IMR-90 (cell line): ENCODE results near the gene CDKN2D. TPM values are rescaled to one million over a fixed set of nuclear protein-coding genes. Genes with fewer than 3 reads are reported as not detected.

Source experiments
- ATAC-seq: fragments of 200-7000 bp; cut with Tn5 transposase; 2 replicates; pipeline ENCODE4 v1.9.1; 2020; ENCODE audit warnings: low read depth, mild to moderate bottlenecking, moderate library complexity
- BruUV-seq: library from RNA; stranded (reverse); fragments of 400-500 nt; replicated peaks from 2 replicates; lab custom pipeline; 2021; lab: Mats Ljungman, UMichigan
- CTCF ChIA-PET: fragments of 300-600 bp; formaldehyde crosslinking; extraction: SDS; loops from one replicate; lab custom pipeline; 2021; ENCODE audit warnings: antibody characterized with exemption; lab: Yijun Ruan, JAX
- POLR2A ChIA-PET: fragments of 300-600 bp; sonication (Branson Sonifier 250); formaldehyde crosslinking; loops from one replicate; lab custom pipeline; 2022; ENCODE audit warnings: antibody characterized with exemption; ENCODE audit not compliant: unreplicated experiment; lab: Charles Lee
- DNase-seq: peaks from one replicate; pipeline ENCODE4 v3.0.0; 2013
- H2AFZ ChIP-seq: replicated peaks from 2 replicates; pipeline ENCODE3; 2013; ENCODE audit warnings: low read length, mild to moderate bottlenecking; ENCODE audit not compliant: poor library complexity
- H2AK5ac ChIP-seq: 2 replicates; pipeline ENCODE4 v1.6.1; 2013; ENCODE audit warnings: low read depth, low read length, inconsistent platforms
- H2AK9ac ChIP-seq: replicated peaks from 2 replicates; pipeline ENCODE3; 2013; ENCODE audit warnings: mild to moderate bottlenecking, low read depth, low read length, moderate library complexity; ENCODE audit not compliant: poor library complexity
- H2BK120ac ChIP-seq: 2 replicates; pipeline ENCODE4 v1.6.1; 2013; ENCODE audit warnings: low read depth, low read length, inconsistent platforms
- H2BK15ac ChIP-seq: 3 replicates; pipeline ENCODE4 v1.6.1; 2013; ENCODE audit warnings: low read depth, low read length, inconsistent platforms
- H2BK20ac ChIP-seq: 2 replicates; pipeline ENCODE4 v1.6.1; 2013; ENCODE audit warnings: low read depth, mild to moderate bottlenecking, inconsistent platforms, low read length, moderate library complexity
- H2BK5ac ChIP-seq: 2 replicates; pipeline ENCODE4 v1.6.1; 2013; ENCODE audit warnings: mild to moderate bottlenecking, low read depth, low read length, inconsistent platforms; ENCODE audit not compliant: poor library complexity, severe bottlenecking
- H3K14ac ChIP-seq: replicated peaks from 2 replicates; pipeline ENCODE4 v1.6.1; 2013; ENCODE audit warnings: low read depth, low read length, inconsistent platforms
- H3K18ac ChIP-seq: 2 replicates; pipeline ENCODE4 v1.6.1; 2013; ENCODE audit warnings: low read depth, low read length, control low read depth
- H3K23ac ChIP-seq: 2 replicates; pipeline ENCODE4 v1.6.1; 2013; ENCODE audit warnings: low read depth, low read length, inconsistent platforms
- H3K27ac ChIP-seq: 2 replicates; pipeline ENCODE4 v1.5.1; 2013; ENCODE audit warnings: mild to moderate bottlenecking, control low read depth, low read length; ENCODE audit not compliant: insufficient read depth
- H3K27me3 ChIP-seq: 2 replicates; pipeline ENCODE4 v1.6.1; 2013; ENCODE audit warnings: low read length; ENCODE audit not compliant: control insufficient read depth, insufficient read depth
- H3K36me3 ChIP-seq: 2 replicates; pipeline ENCODE4 v1.6.1; 2013; ENCODE audit warnings: low read length, mixed read lengths; ENCODE audit not compliant: control insufficient read depth, insufficient read depth
- H3K4ac ChIP-seq: 2 replicates; pipeline ENCODE4 v1.6.1; 2013; ENCODE audit warnings: low read depth, low read length, inconsistent platforms
- H3K4me1 ChIP-seq: 2 replicates; pipeline ENCODE4 v1.6.1; 2013; ENCODE audit warnings: low read length, mixed read lengths; ENCODE audit not compliant: control insufficient read depth, insufficient read depth
- H3K4me2 ChIP-seq: 2 replicates; pipeline ENCODE4 v1.6.1; 2013; ENCODE audit warnings: low read depth, mild to moderate bottlenecking, control low read depth, low read length, moderate library complexity
- H3K4me3 ChIP-seq: 2 replicates; pipeline ENCODE4 v1.5.1; 2013; ENCODE audit warnings: low read depth, mild to moderate bottlenecking, control low read depth, low read length, moderate library complexity; ENCODE audit not compliant: insufficient read depth
- H3K56ac ChIP-seq: 2 replicates; pipeline ENCODE4 v1.6.1; 2013; ENCODE audit warnings: low read length, inconsistent platforms; ENCODE audit not compliant: insufficient read depth; ENCODE audit errors: extremely low read depth
- H3K79me1 ChIP-seq, 2 experiments: 2 replicates each; pipeline ENCODE4 v1.6.1; 2013; ENCODE audit warnings: low read length in 2 of 2, inconsistent platforms in 1 of 2, low read depth in 1 of 2
- H3K9ac ChIP-seq: 2 replicates; pipeline ENCODE4 v1.6.1; 2013; ENCODE audit warnings: low read depth, low read length, control low read depth
- H3K9me1 ChIP-seq: 2 replicates; pipeline ENCODE4 v1.6.1; 2013; ENCODE audit warnings: low read length, inconsistent platforms; ENCODE audit not compliant: insufficient read depth
- H3K9me3 ChIP-seq: 2 replicates; pipeline ENCODE4 v1.6.1; 2013; ENCODE audit warnings: low read length; ENCODE audit not compliant: control insufficient read depth, insufficient read depth
- H4K20me1 ChIP-seq: 2 replicates; pipeline ENCODE4 v1.6.1; 2013; ENCODE audit warnings: low read length, inconsistent platforms; ENCODE audit not compliant: insufficient read depth
- H4K5ac ChIP-seq: 2 replicates; pipeline ENCODE4 v1.6.1; 2013; ENCODE audit warnings: mild to moderate bottlenecking, low read depth, low read length, control low read depth
- H4K8ac ChIP-seq, 2 experiments: 2 replicates each; pipeline ENCODE4 v1.6.1; 2013; ENCODE audit warnings: low read depth in 2 of 2, low read length in 2 of 2, control low read depth in 1 of 2, inconsistent platforms in 1 of 2
- H4K91ac ChIP-seq: 2 replicates; pipeline ENCODE4 v1.6.1; 2013; ENCODE audit warnings: low read depth, low read length, inconsistent platforms; ENCODE audit not compliant: insufficient read depth
- CEBPB ChIP-seq: IDR thresholded peaks from 2 replicates; pipeline ENCODE4 v1.6.1; 2012; ENCODE audit warnings: low read depth, low read length, improper control_type of control experiment
- MXI1 ChIP-seq: IDR thresholded peaks from 2 replicates; pipeline ENCODE4 v1.6.1; 2012; ENCODE audit warnings: low read depth, mild to moderate bottlenecking, low read length, moderate library complexity, borderline replicate concordance
- NFE2L2 ChIP-seq: fragments of 150-350 bp; IDR thresholded peaks from 2 replicates; pipeline ENCODE4 v1.6.1; 2016; ENCODE audit warnings: low read depth, mild to moderate bottlenecking, low read length
- RAD21 ChIP-seq: IDR thresholded peaks from 2 replicates; pipeline ENCODE4 v1.6.1; 2012; ENCODE audit warnings: low read length, improper control_type of control experiment
- RFX5 ChIP-seq: IDR thresholded peaks from 2 replicates; pipeline ENCODE4 v1.8.0; 2012; ENCODE audit warnings: low read depth, mild to moderate bottlenecking, low read length, moderate library complexity
- SMC3 ChIP-seq: fragments of 150-350 bp; IDR thresholded peaks from 2 replicates; pipeline ENCODE4 v1.6.1; 2016; ENCODE audit warnings: low read depth, mild to moderate bottlenecking, antibody characterized with exemption, low read length, moderate library complexity
- WGBS, 2 experiments: methylation state at CpG; one replicate each; pipeline versions ENCODE4 v1.1.5 to v1.1.7; 2013; ENCODE audit warnings: missing lambda C conversion rate in 2 of 2; ENCODE audit not compliant: insufficient read length in 1 of 2; ENCODE audit errors: extremely low coverage in 2 of 2; 5-methylcytosine and 5-hydroxymethylcytosine counted together
- dilution Hi-C: fragments of 300-500 bp; cut with HindIII; formaldehyde crosslinking; loops from one replicate; pipeline ENCODE4 v1.14.3; 2018; ENCODE audit warnings: low sequenced_read_pairs; ENCODE audit not compliant: unreplicated experiment
- in situ Hi-C: fragments of 300-500 bp; cut with MboI; formaldehyde crosslinking; loops from 3 replicates; pipeline ENCODE4 v1.14.3; 2019; ENCODE audit warnings: low sequenced_read_pairs, inconsistent platforms, mixed read lengths
- intact Hi-C: fragments of 100-400 bp; cut with micrococcal nuclease; formaldehyde crosslinking; loops from 2 replicates; pipeline ENCODE4 v1.10.0; 2022
- polyA plus RNA-seq, 3 experiments: library from polyadenylated mRNA; depleted of rRNA; stranded (reverse); fragments of >200 nt; gene quantifications; 2 replicates each; pipeline ENCODE4 v1.2.3, GENCODE V29; 2012; ENCODE audit warnings: low replicate concordance in 1 of 3
- total RNA-seq: library from RNA; depleted of rRNA; stranded (reverse); fragments of >200 nt; gene quantifications from 2 replicates; pipeline ENCODE4 v1.2.3, GENCODE V29; 2012

CDKN2D gene
- total and polyA plus RNA-seq, 2 of the 4 experiments (the other 2 are of a cell fraction), result 3.6 to 8.5 TPM

DNA sequence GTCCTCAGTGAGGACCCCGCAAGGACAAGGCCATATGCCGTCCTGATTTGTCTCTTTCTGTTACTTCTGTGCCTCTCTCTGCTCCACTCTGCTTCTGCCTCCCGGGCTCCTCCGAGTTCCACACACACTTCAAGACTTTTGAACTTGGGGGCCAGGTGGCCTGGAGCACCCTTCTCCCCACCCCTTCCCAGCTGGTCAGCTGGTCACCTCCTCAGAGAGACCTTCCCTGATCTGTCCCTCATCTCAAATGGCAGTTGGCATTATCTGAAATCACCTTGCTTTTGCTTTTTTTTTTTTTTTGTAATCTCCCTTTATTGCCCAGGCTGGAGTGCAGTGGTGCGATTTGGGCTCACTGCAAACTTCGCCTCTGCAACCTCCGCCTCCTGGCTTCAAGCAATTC, 49.4 kb downstream of the CDKN2D start:
- Histone ChIP-seq H3K27me3 (peaks cover 48% of the 10 kb centered on the region), H3K4me3 (no peak overlapping the region), H2BK20ac (no peak overlapping the region), H3K4ac (no peak overlapping the region), H3K4me2 (no peak overlapping the region), H3K36me3 (no peaks in the 10 kb centered on the region), H4K8ac (no peak overlapping the region), H4K5ac (no peak overlapping the region), H2BK5ac (no peak overlapping the region), H2AFZ (no peak overlapping the region), H3K4me1 (peaks cover 4% of the 10 kb centered on the region; the same call in 1 of the 2 replicates), H4K20me1 (no peaks in the 10 kb centered on the region), H3K18ac (no peak overlapping the region), H2AK5ac (no peak overlapping the region), H3K9ac (no peak overlapping the region), H3K9me1 (no peaks in the 10 kb centered on the region), H3K56ac (no peak overlapping the region), H2AK9ac (no peak overlapping the region), H2BK15ac (no peak overlapping the region), H2BK120ac (no peak overlapping the region), H4K91ac (no peak overlapping the region), H3K79me1 (no peaks in the 10 kb centered on the region), H3K14ac (no peak overlapping the region), H3K9me3 (no peaks in the 10 kb centered on the region), H3K27ac (no peak overlapping the region), H3K23ac (no peak overlapping the region)
- POLR2A ChIA-PET, result no interaction called here
- TF ChIP-seq NFE2L2 (no peak), RAD21 (no peak), CEBPB (no peak), RFX5 (no peak), MXI1 (no peak), SMC3 (no peak)
- 88% methylated on average over 5 of the region's 7 CpGs; no CpG with 5 or more reads in 1 of the 2 experiments for WGBS, 2 experiments
- CTCF ChIA-PET, result no interaction called here
- in situ Hi-C loops (no loop called here), dilution Hi-C loops (no loop called here), intact Hi-C loops (no loop called here)
- no TSS peak for BruUV-seq
- no peak for DNase-seq
- no peak for ATAC-seq
